ENCODE measurements around the gene FUZ. TPM values are rescaled to one million over a fixed set of nuclear protein-coding genes. Genes with fewer than 3 reads are reported as not detected.

Gene FUZ
- total RNA-seq, 6 experiments from 2014 or later, result 9.4 to 14.2 (median 11.7) TPM

DNA sequence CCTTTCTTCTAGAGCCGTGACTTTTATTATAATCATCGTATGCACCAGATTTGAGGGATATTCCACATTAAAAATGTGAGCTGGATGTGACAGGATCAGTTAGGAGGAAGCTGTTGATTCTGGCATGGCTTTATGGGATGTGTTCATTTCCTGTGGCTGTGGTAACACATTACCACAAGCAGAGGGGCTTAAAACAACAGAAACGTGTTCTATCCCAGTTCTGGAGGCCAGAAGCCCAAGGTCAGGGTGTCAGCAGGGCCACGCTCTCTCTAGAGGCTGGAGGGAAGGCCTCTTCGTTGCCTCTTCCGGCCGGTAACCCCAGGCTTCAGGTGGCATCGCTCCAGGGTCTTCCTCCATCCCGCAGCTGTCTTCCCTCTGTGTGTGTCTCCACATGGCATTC lies 19.5 kb upstream of the FUZ start:
- Mint-ChIP-seq H3K36me3 (ENCODE audit: low read depth) (peaks cover 25% of the 10 kb centered on the region), H3K4me3 (no peak overlapping the region), H3K27me3 (ENCODE audit: insufficient read depth) (peaks cover 7% of the 10 kb centered on the region), H3K9me3 (no peaks in the 10 kb centered on the region), H3K4me1 (ENCODE audit: low read depth) (peaks cover 9% of the 10 kb centered on the region), H3K27ac (peak overlapping the region; percentile 30; the same call in 1 of the 2 replicates)
- TF ChIP-seq, protein P1, sequence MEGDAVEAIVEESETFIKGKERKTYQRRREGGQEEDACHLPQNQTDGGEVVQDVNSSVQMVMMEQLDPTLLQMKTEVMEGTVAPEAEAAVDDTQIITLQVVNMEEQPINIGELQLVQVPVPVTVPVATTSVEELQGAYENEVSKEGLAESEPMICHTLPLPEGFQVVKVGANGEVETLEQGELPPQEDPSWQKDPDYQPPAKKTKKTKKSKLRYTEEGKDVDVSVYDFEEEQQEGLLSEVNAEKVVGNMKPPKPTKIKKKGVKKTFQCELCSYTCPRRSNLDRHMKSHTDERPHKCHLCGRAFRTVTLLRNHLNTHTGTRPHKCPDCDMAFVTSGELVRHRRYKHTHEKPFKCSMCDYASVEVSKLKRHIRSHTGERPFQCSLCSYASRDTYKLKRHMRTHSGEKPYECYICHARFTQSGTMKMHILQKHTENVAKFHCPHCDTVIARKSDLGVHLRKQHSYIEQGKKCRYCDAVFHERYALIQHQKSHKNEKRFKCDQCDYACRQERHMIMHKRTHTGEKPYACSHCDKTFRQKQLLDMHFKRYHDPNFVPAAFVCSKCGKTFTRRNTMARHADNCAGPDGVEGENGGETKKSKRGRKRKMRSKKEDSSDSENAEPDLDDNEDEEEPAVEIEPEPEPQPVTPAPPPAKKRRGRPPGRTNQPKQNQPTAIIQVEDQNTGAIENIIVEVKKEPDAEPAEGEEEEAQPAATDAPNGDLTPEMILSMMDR (IDR thresholded peaks at IDR 0.05), result no peak
- DNase-seq, result no peak

DNA sequence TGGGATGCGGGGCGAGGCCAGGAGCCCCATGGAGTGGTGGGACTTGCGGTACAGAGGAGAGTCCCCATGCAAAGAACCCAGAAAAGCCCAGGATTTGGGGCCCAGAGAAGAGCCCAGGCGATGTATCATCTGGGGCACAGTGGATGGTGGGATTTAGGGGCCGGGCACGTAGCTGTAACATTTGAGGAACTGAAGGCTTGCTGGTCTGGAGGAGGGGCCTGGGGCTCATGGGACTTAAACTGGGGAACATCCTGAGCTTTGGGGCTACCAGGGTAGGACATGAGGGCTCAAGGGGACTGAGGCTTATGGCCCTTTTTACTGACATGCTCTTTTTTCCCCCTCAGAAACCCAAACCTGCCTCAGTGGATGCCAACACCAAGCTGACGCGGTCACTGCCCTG lies 18.5 kb upstream of the FUZ start:
- TF ChIP-seq, protein P1 (IDR thresholded peaks at IDR 0.05), result no peak
- Mint-ChIP-seq H3K9me3 (no peaks in the 10 kb centered on the region), H3K4me1 (ENCODE audit: low read depth) (peaks cover 9% of the 10 kb centered on the region), H3K27me3 (ENCODE audit: insufficient read depth) (peaks cover 7% of the 10 kb centered on the region), H3K4me3 (no peak overlapping the region), H3K27ac (no peak overlapping the region), H3K36me3 (ENCODE audit: low read depth) (peaks cover 20% of the 10 kb centered on the region)
- DNase-seq, result no peak

DNA sequence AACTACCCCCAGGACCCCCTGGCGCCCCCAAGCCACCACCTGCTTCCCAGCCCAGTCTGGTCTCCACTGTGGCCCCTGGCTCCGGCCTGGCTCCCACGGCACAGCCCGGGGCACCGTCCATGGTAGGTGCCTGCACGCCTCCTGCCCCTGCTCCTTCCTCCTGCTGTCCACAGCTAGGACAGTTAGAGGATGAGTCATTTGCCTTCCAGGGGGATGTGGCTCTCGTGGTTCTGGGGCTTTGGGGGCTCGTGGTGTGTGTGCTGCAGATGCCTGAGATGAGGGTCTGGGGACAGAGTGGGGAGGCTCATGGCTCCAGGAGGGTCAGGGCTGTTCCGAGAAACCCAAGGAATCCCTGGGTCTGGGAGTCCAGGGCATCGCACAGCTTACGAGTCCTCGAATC lies 17.7 kb upstream of the FUZ start:
- DNase-seq, result no peak

DNA sequence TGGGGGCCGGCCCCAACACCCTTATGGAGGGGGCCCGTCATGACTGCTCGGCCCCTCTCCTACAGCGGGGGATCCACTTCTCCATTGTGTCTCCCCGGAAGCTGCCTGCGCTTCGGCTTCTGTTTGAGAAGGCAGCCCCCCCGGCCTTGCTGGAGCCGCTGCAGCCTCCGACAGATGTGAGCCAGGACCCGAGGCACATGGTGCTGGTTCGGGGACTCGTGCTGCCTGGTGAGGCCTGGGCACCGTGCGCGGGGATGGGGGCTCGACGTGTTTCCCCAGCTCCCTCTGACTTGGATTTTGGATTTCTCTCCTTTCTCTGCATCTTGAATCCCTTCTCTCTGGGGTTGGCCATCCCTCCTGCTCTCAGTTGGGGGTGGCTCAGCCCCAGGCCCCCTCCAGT lies 16.6 kb upstream of the FUZ start:
- H3K27ac Mint-ChIP-seq, result no peak overlapping the region
- no peak for DNase-seq
- no peak overlapping the region for H3K4me3 Mint-ChIP-seq
- H3K4me1 Mint-ChIP-seq (ENCODE audit: low read depth), result peaks cover 9% of the 10 kb centered on the region
- TF ChIP-seq, protein P1 (IDR thresholded peaks at IDR 0.05), result no peak
- peaks cover 7% of the 10 kb centered on the region for H3K27me3 Mint-ChIP-seq (ENCODE audit: insufficient read depth)
- peaks cover 18% of the 10 kb centered on the region for H3K36me3 Mint-ChIP-seq (ENCODE audit: low read depth)
- H3K9me3 Mint-ChIP-seq, result no peaks in the 10 kb centered on the region

More for the DNA sequence above, 17.7 kb upstream of the FUZ start:
- Mint-ChIP-seq H3K36me3 (ENCODE audit: low read depth) (peaks cover 24% of the 10 kb centered on the region), H3K27ac (no peak overlapping the region), H3K27me3 (ENCODE audit: insufficient read depth) (peaks cover 7% of the 10 kb centered on the region), H3K9me3 (no peaks in the 10 kb centered on the region), H3K4me3 (no peak overlapping the region), H3K4me1 (ENCODE audit: low read depth) (peaks cover 9% of the 10 kb centered on the region)
- TF ChIP-seq, protein P1 (IDR thresholded peaks at IDR 0.05), result no peak

DNA sequence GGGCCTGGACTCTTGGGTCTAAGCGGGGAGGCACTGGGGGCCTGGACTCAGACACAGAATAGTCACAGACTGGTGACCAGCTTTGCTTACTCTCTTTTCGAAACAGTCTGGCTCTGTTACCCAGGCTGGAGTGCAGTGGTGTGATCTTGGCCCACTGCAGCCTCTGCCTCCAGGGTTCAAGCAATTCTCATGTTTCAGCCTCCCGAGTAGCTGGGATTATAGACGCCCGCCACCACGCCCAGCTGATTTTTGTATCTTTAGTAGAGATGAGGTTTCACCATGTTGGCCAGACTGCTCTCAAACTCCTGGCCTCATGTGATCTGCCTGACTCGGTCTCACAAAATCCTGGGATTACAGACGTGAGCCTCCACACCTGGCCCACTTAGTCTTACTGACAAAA lies 16.1 kb upstream of the FUZ start:
- peaks cover 9% of the 10 kb centered on the region for H3K4me1 Mint-ChIP-seq (ENCODE audit: low read depth)
- H3K4me3 Mint-ChIP-seq, result no peak overlapping the region
- TF ChIP-seq, protein P1 (IDR thresholded peaks at IDR 0.05), result no peak
- H3K27me3 Mint-ChIP-seq (ENCODE audit: insufficient read depth), result peaks cover 7% of the 10 kb centered on the region; the same call in 1 of the 2 replicates
- no peaks in the 10 kb centered on the region for H3K9me3 Mint-ChIP-seq
- H3K36me3 Mint-ChIP-seq (ENCODE audit: low read depth), result peaks cover 18% of the 10 kb centered on the region
- H3K27ac Mint-ChIP-seq, result no peak overlapping the region
- no peak for DNase-seq

DNA sequence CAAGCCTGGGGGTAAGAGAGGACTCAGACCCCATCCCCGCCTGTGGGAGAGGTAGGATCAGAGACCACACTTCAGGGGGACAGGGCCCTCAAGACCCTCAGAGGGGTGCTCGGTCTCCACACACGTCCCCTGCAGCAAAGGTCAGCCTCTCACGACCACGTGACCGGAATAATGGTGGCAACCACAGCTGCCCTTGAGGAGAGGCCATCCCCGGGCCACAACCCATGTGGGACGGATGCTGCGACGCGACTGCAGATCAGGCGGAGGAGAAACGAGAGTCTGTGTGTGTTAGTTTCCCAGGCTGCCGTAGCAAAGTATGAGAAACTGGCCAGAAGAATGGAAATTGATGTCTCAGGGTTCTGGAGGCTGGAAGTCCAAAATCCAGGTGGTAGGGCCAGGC lies 13.9 kb upstream of the FUZ start:
- H3K4me3 Mint-ChIP-seq, result no peak overlapping the region
- TF ChIP-seq, protein P1 (IDR thresholded peaks at IDR 0.05), result no peak
- DNase-seq, result no peak
- peaks cover 3% of the 10 kb centered on the region; the same call in 1 of the 2 replicates for H3K27me3 Mint-ChIP-seq (ENCODE audit: insufficient read depth)
- H3K36me3 Mint-ChIP-seq (ENCODE audit: low read depth), result peaks cover 5% of the 10 kb centered on the region; the same call in 1 of the 2 replicates
- no peak overlapping the region for H3K27ac Mint-ChIP-seq
- no peaks in the 10 kb centered on the region for H3K9me3 Mint-ChIP-seq
- H3K4me1 Mint-ChIP-seq (ENCODE audit: low read depth), result no peaks in the 10 kb centered on the region

Data from HFFc6 (cell line).